Stimulated activated CD8-positive, alpha-beta memory T cell treated with anti-CD3 and anti-CD28 coated beads, Interleukin-7, amount 100 ng/mL, for 48 hours (primary cell): ENCODE measurements around the gene KCNG2.

Experiments used
- DNase-seq, 2 donors: peaks; one replicate each; pipeline ENCODE4 v3.0.0-alpha.2; 2020; ENCODE audit warnings: low read depth in 1 of 2; ENCODE audit errors: extremely low read depth in 1 of 2

Gene KCNG2

GRCh38 chr18:79768745-79769144, 29.0 kb upstream of the KCNG2 start:
- no peak for DNase-seq

- DNase-seq: no peak
These were observed 27.8 kb upstream of the KCNG2 start for GRCh38 chr18:79769698-79770500.

GRCh38 chr18:79770501-79770815, 27.3 kb upstream of the KCNG2 start:
- DNase-seq: no peak

- DNase-seq: no peak
These were observed 26.9 kb upstream of the KCNG2 start for GRCh38 chr18:79770826-79771225.

GRCh38 chr18:79771446-79772107, 26.2 kb upstream of the KCNG2 start:
- DNase-seq: no peak

- no peak for DNase-seq
These were observed 25.5 kb upstream of the KCNG2 start for GRCh38 chr18:79772108-79772864.

- DNase-seq: no peak
These were observed 24.7 kb upstream of the KCNG2 start for GRCh38 chr18:79772865-79773696.

GRCh38 chr18:79774111-79774510, 23.6 kb upstream of the KCNG2 start:
- no peak for DNase-seq

GRCh38 chr18:79775441-79776221, 22.1 kb upstream of the KCNG2 start:
- DNase-seq: no peak

GRCh38 chr18:79776674-79777073, 21.1 kb upstream of the KCNG2 start:
- DNase-seq: no peak

GRCh38 chr18:79778291-79778791, 19.4 kb upstream of the KCNG2 start:
- no peak for DNase-seq

GRCh38 chr18:79779021-79779699, 18.6 kb upstream of the KCNG2 start:
- DNase-seq: no peak

- DNase-seq: no peak
These were observed 18.0 kb upstream of the KCNG2 start for GRCh38 chr18:79779700-79780190.

GRCh38 chr18:79780547-79780946, 17.2 kb upstream of the KCNG2 start:
- DNase-seq: no peak

- no peak for DNase-seq
These were observed 16.3 kb upstream of the KCNG2 start for GRCh38 chr18:79781331-79781941.

- DNase-seq: no peak
These were observed 15.0 kb upstream of the KCNG2 start for GRCh38 chr18:79782566-79783308.

- DNase-seq: no peak
These were observed 13.4 kb upstream of the KCNG2 start for GRCh38 chr18:79784071-79784913.
